ENCODE results near the gene ZBTB4.
"Not testable (repeated sequence)": the region's sequence is repeated elsewhere in the genome, so short reads cannot be mapped to it uniquely, and the experiment has no call there.

Gene ZBTB4

DNA sequence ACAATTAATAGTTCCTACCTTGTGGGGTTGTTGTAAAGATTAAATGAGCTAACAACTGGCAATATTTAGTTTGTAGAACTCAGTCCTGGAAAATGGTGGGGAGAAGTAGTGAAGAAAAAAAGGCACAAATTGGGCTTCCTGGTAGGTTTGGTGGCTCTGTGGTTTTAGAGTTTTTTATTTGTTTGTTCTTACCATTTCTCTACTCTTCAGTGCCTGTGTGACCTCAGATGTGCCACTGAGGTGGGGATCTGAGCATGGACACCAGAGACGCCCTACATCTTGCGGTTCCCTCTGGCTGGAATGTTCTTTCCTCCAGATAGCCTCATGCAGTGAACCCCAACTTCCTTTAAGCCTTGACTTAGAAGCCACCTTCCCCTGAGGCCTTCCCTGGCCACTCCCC lies 7.7 kb downstream of the ZBTB4 start:
- TF ChIP-seq CTCF (IDR thresholded peaks at IDR 0.05; ENCODE audit: low read depth, low read length, missing control alignments), result no peak
- no peak for DNase-seq (ENCODE audit: extremely low read depth, low read depth)
- H3K4me3 ChIP-seq (replicated peaks; ENCODE audit: low read depth, low read length), result no peak overlapping the region

- not testable (repeated sequence) for DNase-seq (ENCODE audit: extremely low read depth, low read depth); H3K4me3 ChIP-seq (replicated peaks; ENCODE audit: low read depth, low read length)
Measured at GRCh38 chr17:7470457-7470973, 8.9 kb downstream of the ZBTB4 start.

- not testable (repeated sequence) for H3K4me3 ChIP-seq (replicated peaks; ENCODE audit: low read depth, low read length); DNase-seq (ENCODE audit: extremely low read depth, low read depth)
Measured at GRCh38 chr17:7469843-7470242, 9.6 kb downstream of the ZBTB4 start.

GRCh38 chr17:7468804-7469389 lies 10.5 kb downstream of the ZBTB4 start:
- TF ChIP-seq CTCF (IDR thresholded peaks at IDR 0.05; ENCODE audit: low read depth, low read length, missing control alignments), result no peak
- no peak for DNase-seq (ENCODE audit: extremely low read depth, low read depth)
- H3K4me3 ChIP-seq (replicated peaks; ENCODE audit: low read depth, low read length), result no peak overlapping the region

DNA sequence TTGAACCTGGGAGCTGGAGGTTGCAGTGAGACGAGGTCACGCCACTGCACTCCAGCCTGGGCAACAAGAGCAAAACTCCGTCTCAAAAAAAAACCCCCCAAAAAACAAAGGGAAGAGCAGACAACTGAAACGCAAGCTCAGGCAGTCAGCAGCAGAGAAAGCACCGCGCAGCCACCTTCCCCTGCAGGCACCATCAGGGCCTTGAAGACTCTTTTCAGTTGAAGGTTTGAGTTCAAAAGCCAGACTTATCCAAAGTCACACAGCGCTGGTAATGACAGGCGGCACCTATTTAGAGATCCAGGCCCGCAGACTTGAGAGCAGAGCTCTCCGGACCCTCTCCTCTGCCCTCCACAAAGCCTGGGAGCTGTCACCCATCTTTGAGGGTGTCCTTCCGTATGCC lies 11.1 kb downstream of the ZBTB4 start:
- H3K4me3 ChIP-seq (replicated peaks; ENCODE audit: low read depth, low read length), result no peak overlapping the region
- DNase-seq (ENCODE audit: extremely low read depth, low read depth), result no peak
- TF ChIP-seq CTCF (IDR thresholded peaks at IDR 0.05; ENCODE audit: low read depth, low read length, missing control alignments), result no peak

- no peak overlapping the region for H3K4me3 ChIP-seq (replicated peaks; ENCODE audit: low read depth, low read length)
- TF ChIP-seq CTCF (IDR thresholded peaks at IDR 0.05; ENCODE audit: low read depth, low read length, missing control alignments), result no peak
Measured at GRCh38 chr17:7467498-7467897, 11.9 kb downstream of the ZBTB4 start.

DNA sequence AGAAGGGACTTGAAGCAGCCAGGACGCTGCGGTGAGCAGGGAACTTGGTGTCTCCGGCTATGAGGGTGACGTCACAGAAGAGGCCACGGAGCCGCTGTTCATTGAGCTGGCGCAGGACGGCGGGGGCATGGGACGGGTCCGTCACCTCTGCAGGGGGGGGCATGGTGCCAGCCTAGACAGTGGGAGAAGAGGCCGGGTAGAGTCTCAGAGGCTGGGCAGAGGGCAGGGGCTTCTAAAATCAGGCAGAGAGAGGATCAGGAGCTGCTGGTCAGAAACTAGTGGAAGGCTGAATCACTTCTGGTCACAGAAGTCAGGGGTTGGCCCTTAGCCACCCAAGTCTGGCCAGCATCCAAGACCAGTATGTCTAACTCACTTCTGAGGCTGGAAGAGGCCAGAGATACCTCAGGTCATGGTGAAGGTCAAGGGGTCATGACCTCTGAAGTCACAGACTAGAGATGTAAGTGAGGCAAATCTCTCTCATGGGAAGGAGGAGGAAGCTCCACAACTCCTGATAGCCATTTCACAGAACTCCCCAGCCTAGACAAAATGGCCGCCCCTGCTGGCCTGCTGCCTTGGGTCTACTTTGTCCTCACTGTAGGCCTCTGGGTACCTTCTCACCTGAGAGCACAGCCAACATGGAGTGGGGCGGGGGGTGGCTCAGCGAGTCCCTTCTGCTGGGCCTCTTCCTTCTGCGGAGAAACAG lies 12.6 kb downstream of the ZBTB4 start:
- no peak for TF ChIP-seq CTCF (IDR thresholded peaks at IDR 0.05; ENCODE audit: low read depth, low read length, missing control alignments)
- no peak for DNase-seq (ENCODE audit: extremely low read depth, low read depth)
- H3K4me3 ChIP-seq (replicated peaks; ENCODE audit: low read depth, low read length), result no peak overlapping the region

More at GRCh38 chr17:7467498-7467897, 11.9 kb downstream of the ZBTB4 start:
- no peak for DNase-seq (ENCODE audit: extremely low read depth, low read depth)

DNA sequence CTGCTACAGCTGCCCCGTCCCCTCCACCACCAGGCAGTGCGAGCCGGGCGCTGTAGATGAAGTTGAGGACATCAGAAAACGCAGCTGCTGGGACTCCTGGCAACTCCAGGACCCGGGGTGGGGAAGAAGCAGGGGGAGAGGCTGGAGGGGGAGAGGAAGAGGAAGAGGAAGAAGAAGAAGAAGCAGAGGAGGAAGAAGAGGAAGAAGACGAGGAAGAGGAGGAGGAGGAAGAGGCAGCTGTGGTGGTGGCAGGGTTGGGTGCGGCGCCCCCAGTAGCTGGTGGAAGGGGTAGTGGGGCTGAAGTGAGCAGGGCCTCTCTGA lies 13.2 kb downstream of the ZBTB4 start:
- TF ChIP-seq CTCF (IDR thresholded peaks at IDR 0.05; ENCODE audit: low read depth, low read length, missing control alignments), result no peak
- H3K4me3 ChIP-seq (replicated peaks; ENCODE audit: low read depth, low read length), result no peak overlapping the region
- no peak for DNase-seq (ENCODE audit: extremely low read depth, low read depth)
